DND-41 (cell line): ENCODE data around the gene HIVEP2.
A peak's percentile ranks its signal among the peaks of the same experiment; 100 is the strongest.

Source experiments
- ATAC-seq: fragments of 200-7000 bp; cut with Tn5 transposase; 3 replicates; pipeline ENCODE4 v1.9.1; 2021; ENCODE audit warnings: low read depth; ENCODE audit not compliant: insufficient read depth
- DNase-seq: peaks from one replicate; pipeline ENCODE4 v3.0.0-alpha.2; 2020
- H2AFZ ChIP-seq: 2 replicates; pipeline ENCODE4 v1.6.0; 2012; ENCODE audit warnings: low read depth, low read length
- H3K27ac ChIP-seq: 2 replicates; pipeline ENCODE4 v1.5.1; 2012; ENCODE audit warnings: low read length, inconsistent platforms
- H3K27me3 ChIP-seq: fragments of 200-600 bp; sonication (generic); 2 replicates; pipeline ENCODE4 v1.6.0; 2012; ENCODE audit warnings: low read length, mild to moderate bottlenecking, inconsistent platforms; ENCODE audit not compliant: insufficient read depth, poor library complexity
- H3K36me3 ChIP-seq: 2 replicates; pipeline ENCODE4 v1.5.1; 2012; ENCODE audit warnings: low read length, inconsistent platforms; ENCODE audit not compliant: insufficient read depth
- H3K4me1 ChIP-seq: 2 replicates; pipeline ENCODE4 v1.5.1; 2012; ENCODE audit warnings: mild to moderate bottlenecking, low read length; ENCODE audit not compliant: insufficient read depth
- H3K4me2 ChIP-seq: 2 replicates; pipeline ENCODE4 v1.6.0; 2012; ENCODE audit warnings: mild to moderate bottlenecking, moderate library complexity, low read length, inconsistent platforms; ENCODE audit not compliant: insufficient read depth
- H3K4me3 ChIP-seq, 2 experiments: fragments of 200-600 bp in 1 of 2; shearing (Covaris generic) in 1 of 2; 2 replicates each; pipeline ENCODE4 v1.5.1; 2012 to 2016; ENCODE audit warnings: inconsistent platforms in 2 of 2, low read length in 2 of 2, mild to moderate bottlenecking in 2 of 2, low read depth in 1 of 2, moderate library complexity in 1 of 2
- H3K79me2 ChIP-seq: 2 replicates; pipeline ENCODE4 v1.6.0; 2012; ENCODE audit warnings: low read length, inconsistent platforms; ENCODE audit not compliant: insufficient read depth
- H3K9ac ChIP-seq: 2 replicates; pipeline ENCODE4 v1.6.0; 2012; ENCODE audit warnings: low read depth, mild to moderate bottlenecking, inconsistent platforms, low read length, moderate library complexity
- H3K9me3 ChIP-seq: 2 replicates; pipeline ENCODE4 v1.5.1; 2012; ENCODE audit warnings: low read length, moderate library complexity, mild to moderate bottlenecking, inconsistent platforms; ENCODE audit not compliant: insufficient read depth, severe bottlenecking
- H4K20me1 ChIP-seq: 2 replicates; pipeline ENCODE4 v1.6.0; 2012; ENCODE audit warnings: low read length; ENCODE audit not compliant: insufficient read depth
- EZH2 ChIP-seq: IDR thresholded peaks from 3 replicates; pipeline ENCODE4 v1.6.1; 2012; ENCODE audit warnings: borderline replicate concordance, low read depth, mild to moderate bottlenecking, moderate library complexity, low read length, inconsistent platforms; ENCODE audit not compliant: severe bottlenecking
- TF ChIP-seq, protein P1 (sequence below): IDR thresholded peaks from 2 replicates; pipeline ENCODE4 v1.5.1; 2012; ENCODE audit warnings: borderline replicate concordance, low read length, moderate library complexity, mild to moderate bottlenecking; ENCODE audit not compliant: poor library complexity, severe bottlenecking; ENCODE audit errors: extremely low read depth

HIVEP2 gene

DNA sequence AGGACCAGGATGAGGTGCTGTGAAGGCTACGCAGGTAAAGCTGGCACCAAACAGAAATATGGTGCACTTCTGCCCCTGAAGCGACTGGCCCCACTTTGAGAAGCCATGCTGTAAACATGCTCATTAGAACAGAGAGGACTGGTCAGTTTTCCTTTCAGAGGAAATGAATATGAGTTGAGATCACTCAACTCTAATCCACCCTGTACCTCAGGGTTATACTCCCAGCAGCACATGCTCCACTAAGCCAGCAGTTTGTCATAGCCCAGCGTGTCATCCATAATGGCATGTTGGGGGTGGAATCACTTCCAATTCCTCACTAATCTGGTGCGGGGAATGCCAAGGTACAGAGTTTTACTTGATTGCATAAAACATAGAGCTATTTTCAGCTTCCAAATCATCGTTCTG lies 98.1 kb downstream of the HIVEP2 start:
- DNase-seq (no peak), ATAC-seq (no peak)
- Histone ChIP-seq H3K27ac (no peak overlapping the region), H3K9me3 (no peaks in the 10 kb centered on the region), H3K4me2 (no peak overlapping the region), H3K4me1 (peaks cover 46% of the 10 kb centered on the region), H3K4me3 (no peak overlapping the region), H3K79me2 (no peaks in the 10 kb centered on the region), H2AFZ (no peak overlapping the region), H3K9ac (no peak overlapping the region), H4K20me1 (no peaks in the 10 kb centered on the region), H3K36me3 (no peaks in the 10 kb centered on the region), H3K27me3 (no peaks in the 10 kb centered on the region)
- TF ChIP-seq, protein P1, sequence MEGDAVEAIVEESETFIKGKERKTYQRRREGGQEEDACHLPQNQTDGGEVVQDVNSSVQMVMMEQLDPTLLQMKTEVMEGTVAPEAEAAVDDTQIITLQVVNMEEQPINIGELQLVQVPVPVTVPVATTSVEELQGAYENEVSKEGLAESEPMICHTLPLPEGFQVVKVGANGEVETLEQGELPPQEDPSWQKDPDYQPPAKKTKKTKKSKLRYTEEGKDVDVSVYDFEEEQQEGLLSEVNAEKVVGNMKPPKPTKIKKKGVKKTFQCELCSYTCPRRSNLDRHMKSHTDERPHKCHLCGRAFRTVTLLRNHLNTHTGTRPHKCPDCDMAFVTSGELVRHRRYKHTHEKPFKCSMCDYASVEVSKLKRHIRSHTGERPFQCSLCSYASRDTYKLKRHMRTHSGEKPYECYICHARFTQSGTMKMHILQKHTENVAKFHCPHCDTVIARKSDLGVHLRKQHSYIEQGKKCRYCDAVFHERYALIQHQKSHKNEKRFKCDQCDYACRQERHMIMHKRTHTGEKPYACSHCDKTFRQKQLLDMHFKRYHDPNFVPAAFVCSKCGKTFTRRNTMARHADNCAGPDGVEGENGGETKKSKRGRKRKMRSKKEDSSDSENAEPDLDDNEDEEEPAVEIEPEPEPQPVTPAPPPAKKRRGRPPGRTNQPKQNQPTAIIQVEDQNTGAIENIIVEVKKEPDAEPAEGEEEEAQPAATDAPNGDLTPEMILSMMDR = no peak
- no peak for TF ChIP-seq EZH2

DNA sequence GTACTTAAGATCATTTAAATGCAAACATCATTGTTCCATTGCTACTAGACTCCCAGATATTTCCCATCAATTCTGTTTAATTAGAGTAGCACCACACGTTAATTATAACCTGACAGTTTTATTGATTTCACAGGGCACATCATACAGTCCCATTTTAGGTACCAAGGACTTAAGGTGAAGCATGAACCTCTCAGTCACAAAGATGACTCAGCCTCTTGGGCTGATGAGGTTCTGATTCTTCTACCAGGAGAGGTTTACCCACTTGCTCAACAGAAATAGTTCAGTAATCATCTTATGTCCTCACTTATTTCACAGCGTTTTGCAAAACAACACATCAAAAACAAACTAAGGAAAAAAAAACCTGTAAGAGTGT lies 98.5 kb downstream of the HIVEP2 start:
- no peaks in the 10 kb centered on the region for H3K79me2 ChIP-seq
- DNase-seq = no peak
- H2AFZ ChIP-seq = no peak overlapping the region
- no peak overlapping the region for H3K4me3 ChIP-seq
- H3K27ac ChIP-seq = no peak overlapping the region
- no peaks in the 10 kb centered on the region for H4K20me1 ChIP-seq
- no peaks in the 10 kb centered on the region for H3K9me3 ChIP-seq
- H3K27me3 ChIP-seq = no peaks in the 10 kb centered on the region
- H3K36me3 ChIP-seq = no peaks in the 10 kb centered on the region
- ATAC-seq = no peak
- TF ChIP-seq, protein P1 = no peak
- TF ChIP-seq EZH2 = no peak
- H3K4me1 ChIP-seq = peaks cover 49% of the 10 kb centered on the region
- no peak overlapping the region for H3K4me2 ChIP-seq
- H3K9ac ChIP-seq = no peak overlapping the region

DNA sequence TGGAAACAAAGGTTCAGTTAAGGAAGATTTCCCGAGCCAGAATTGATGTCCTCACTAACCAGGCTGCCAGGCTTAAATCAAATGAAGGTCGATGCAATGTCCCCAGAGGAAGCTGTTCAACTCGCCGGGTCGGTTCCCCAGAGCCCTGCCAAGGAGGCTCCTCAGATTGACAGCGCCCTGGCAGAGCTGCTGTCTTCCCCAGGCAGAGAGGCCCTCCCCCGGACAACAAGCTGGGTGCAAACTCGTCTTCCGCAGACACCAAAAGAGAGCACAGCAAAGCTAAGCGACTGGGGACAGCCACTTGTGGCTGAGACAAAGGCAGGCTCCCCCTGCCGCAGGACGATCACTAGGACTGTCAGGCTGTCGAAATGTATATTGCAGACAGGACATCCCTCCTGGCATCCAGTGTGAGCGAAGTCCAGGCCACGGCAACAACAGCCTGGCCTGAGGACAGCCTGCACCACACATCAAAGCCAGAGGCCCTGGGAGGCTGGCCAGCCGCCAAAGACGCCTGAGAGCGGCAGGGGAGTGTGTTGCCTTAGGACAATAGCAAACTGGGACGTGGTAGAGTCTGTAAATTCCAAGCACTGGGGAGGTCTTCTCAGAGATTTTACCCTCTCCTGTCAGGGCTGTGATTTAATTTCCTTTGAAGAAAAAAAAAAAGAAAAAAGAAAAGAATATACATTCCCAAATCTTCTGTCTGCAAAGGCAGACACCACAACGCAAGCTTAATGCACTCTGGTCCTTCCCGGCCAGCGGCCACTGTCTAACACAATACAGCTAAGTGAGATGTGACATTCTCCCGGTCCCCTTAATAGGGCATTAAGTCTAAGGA lies 99.1 kb downstream of the HIVEP2 start:
- H3K79me2 ChIP-seq = no peaks in the 10 kb centered on the region
- H3K4me1 ChIP-seq = peaks cover 49% of the 10 kb centered on the region
- no peak overlapping the region for H2AFZ ChIP-seq
- TF ChIP-seq, protein P1 = no peak
- TF ChIP-seq EZH2 = no peak
- H3K9me3 ChIP-seq = no peaks in the 10 kb centered on the region
- no peak overlapping the region; the same call in 1 of the 2 replicates for H3K9ac ChIP-seq
- ATAC-seq (peak; percentile 79), DNase-seq (peak; percentile 74)
- peak overlapping the region; percentile 42 for H3K4me2 ChIP-seq
- H3K4me3 ChIP-seq = no peak overlapping the region; a peak in 1 of 4 replicates
- H4K20me1 ChIP-seq = no peaks in the 10 kb centered on the region
- H3K27ac ChIP-seq = peak overlapping the region; percentile 33; the same call in 1 of the 2 replicates
- no peaks in the 10 kb centered on the region for H3K27me3 ChIP-seq
- no peaks in the 10 kb centered on the region for H3K36me3 ChIP-seq
